GM12801 (cell line): ENCODE results near the gene ABI3.

Experiments
- CTCF ChIP-seq: IDR thresholded peaks from one replicate; pipeline ENCODE4 v1.5.1; 2011; ENCODE audit warnings: control low read depth; ENCODE audit not compliant: insufficient read length; ENCODE audit errors: extremely low read depth

Gene ABI3

GRCh38 chr17:49210158-49211029, at the start of gene ABI3, which contains the start of gene GNGT2:
ABI3 (plus strand) TSS chr17:49210707; CDS start chr17:49210725, 18 bp downstream.
GNGT2 (minus strand) TSS chr17:49210574; CDS start chr17:49207422, 3,152 bp downstream.
- TF ChIP-seq CTCF, result no peak

- no peak for TF ChIP-seq CTCF
Observed at GRCh38 chr17:49162866-49163265, 47.6 kb upstream of the ABI3 start.

- TF ChIP-seq CTCF, result no peak
Observed at GRCh38 chr17:49165143-49165542, 45.4 kb upstream of the ABI3 start.

GRCh38 chr17:49168706-49169105, 41.8 kb upstream of the ABI3 start:
- no peak for TF ChIP-seq CTCF

- no peak for TF ChIP-seq CTCF
Observed at GRCh38 chr17:49170216-49170615, 40.3 kb upstream of the ABI3 start.

- peak; percentile 21 for TF ChIP-seq CTCF
Observed at GRCh38 chr17:49180303-49180702, 30.2 kb upstream of the ABI3 start.

- TF ChIP-seq CTCF, result no peak
Observed at GRCh38 chr17:49180998-49181635, 29.4 kb upstream of the ABI3 start.
